Neural progenitor cell (in vitro differentiated cells): Measurements from ENCODE around the gene SCAPER.
"Not testable (repeated sequence)": the region's sequence is repeated elsewhere in the genome, so short reads cannot be mapped to it uniquely, and the experiment has no call there.

Experiments used
- EZH2 ChIP-seq: fragments of 200-600 bp; sonication (generic); IDR thresholded peaks from 2 replicates; pipeline ENCODE4 v1.6.1; 2017; ENCODE audit warnings: antibody characterized with exemption, mild to moderate bottlenecking, moderate library complexity
- TF ChIP-seq, protein P1 (sequence below): fragments of 200-600 bp; sonication (generic); IDR thresholded peaks from 2 replicates; pipeline ENCODE4 v1.5.1; 2017; ENCODE audit warnings: antibody characterized with exemption, mild to moderate bottlenecking

DNA sequence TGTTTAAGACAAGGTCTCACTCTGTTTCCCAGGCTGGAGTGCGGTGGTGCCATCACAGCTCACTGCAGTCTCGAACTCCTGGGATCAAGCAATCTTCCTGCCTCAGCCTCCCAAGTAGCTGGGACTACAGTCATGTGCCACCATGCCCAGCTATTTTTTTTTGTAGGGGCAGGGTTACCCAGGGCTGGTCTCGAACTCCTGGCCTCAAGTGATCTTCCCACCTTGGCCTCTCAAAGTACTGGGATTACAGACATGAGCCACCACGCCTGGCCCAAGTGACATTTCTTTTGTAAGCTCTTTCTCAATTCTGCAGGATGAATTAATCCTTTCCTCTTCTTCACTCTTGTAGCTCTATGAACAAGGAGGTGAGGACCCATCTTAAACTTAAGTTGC lies 592.0 kb downstream of the SCAPER start:
- TF ChIP-seq, protein P1, sequence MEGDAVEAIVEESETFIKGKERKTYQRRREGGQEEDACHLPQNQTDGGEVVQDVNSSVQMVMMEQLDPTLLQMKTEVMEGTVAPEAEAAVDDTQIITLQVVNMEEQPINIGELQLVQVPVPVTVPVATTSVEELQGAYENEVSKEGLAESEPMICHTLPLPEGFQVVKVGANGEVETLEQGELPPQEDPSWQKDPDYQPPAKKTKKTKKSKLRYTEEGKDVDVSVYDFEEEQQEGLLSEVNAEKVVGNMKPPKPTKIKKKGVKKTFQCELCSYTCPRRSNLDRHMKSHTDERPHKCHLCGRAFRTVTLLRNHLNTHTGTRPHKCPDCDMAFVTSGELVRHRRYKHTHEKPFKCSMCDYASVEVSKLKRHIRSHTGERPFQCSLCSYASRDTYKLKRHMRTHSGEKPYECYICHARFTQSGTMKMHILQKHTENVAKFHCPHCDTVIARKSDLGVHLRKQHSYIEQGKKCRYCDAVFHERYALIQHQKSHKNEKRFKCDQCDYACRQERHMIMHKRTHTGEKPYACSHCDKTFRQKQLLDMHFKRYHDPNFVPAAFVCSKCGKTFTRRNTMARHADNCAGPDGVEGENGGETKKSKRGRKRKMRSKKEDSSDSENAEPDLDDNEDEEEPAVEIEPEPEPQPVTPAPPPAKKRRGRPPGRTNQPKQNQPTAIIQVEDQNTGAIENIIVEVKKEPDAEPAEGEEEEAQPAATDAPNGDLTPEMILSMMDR: not testable (repeated sequence)
- TF ChIP-seq EZH2: not testable (repeated sequence)
